CD1c-positive myeloid dendritic cell (primary cell): Measurements from ENCODE around the gene AKIP1.
"Not testable (repeated sequence)": the region's sequence is repeated elsewhere in the genome, so short reads cannot be mapped to it uniquely, and the experiment has no call there.

Experiments used
- DNase-seq: peaks from one replicate; pipeline ENCODE4 v3.0.0-alpha.2; 2016; ENCODE audit errors: extremely low spot score

The AKIP1 gene

DNA sequence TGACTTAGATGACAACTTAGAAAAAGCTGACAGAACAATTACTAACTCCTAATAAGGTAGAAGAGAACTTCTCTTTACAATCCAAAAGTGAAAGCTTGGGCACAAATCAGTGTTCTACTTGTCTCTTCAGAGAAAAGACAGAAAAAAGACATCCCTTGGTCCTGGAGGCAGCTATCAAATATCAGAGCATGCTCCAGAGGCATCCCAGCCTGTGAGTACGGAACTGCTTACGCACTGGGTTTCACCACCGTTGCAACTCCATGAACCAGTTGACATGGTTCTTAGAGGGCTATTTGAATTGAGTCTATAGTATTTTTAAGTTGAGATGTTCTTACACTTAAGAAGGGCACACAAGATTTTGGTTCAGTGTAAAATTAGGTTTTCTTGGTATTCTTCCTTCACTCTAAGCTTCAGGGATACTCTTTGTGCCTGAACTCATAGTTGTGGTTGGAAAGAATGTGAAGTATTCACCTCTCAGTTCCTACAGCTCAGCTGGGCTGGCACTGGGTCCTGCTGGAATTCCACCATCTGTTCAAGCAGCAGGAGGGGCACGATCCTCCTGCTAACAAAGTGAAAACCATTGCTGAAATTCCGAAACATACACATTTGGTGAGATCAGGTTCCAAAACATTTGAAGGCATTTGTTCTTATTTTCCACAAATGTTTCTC is 6.3 kb downstream of the AKIP1 start:
- no peak for DNase-seq

DNA sequence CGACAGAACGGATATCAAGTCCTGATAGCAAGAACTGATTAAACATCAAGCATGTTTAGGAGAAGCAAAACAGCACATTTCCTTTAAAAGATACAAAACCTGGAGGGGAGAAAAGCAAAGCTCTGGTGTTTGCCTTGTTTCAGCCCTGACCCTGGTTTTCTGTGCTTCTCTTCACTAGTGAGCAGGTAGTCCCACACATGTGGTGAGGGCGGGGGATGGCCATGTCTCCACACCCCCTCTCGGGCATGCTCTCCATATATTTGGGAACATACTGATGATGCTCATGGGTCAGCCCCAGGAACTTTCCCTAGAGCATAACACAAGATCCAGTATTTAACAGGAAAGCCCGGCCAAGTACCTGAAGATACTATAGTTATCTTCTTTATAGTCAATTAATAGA is 11.7 kb downstream of the AKIP1 start:
- no peak for DNase-seq

DNA sequence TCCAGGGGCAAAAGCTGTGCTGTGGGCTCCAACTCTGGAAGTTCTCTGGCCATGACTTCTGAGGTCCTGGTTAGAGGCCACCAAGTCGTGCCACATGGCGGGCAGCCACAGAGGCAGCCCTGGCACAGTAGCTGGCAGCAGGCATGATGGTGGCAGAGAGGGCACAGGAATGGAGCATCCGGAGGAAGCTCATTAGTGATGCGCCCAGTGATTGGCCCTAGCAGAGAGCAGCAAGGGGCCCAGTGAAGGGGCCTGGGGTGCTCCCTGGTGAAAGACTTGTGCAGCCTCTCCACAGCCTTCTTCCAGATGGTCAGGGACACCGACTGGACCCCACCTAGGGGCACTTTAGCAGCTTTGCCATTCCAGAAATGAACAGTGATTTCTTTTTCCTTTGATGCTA is 14.7 kb downstream of the AKIP1 start:
- DNase-seq = no peak

DNA sequence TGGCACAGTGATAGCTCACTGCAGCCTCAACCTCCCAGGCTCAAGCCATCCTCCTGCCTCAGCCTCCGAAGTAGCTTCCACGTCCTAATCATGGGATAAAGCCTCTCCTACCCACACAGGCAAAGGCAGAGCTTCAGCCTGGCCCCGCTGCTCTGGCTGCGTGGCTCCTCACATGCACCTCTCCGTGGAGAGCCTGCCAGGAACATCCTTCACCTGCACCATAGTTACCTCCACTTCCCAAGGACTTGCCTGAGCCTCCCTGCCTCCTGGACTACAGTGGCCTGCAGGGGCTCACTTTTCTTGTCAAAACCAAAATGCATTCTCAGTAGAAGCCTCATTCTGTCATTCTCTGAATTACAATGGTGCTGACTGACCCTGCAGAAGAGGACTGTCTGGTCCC is 15.2 kb downstream of the AKIP1 start:
- no peak for DNase-seq

DNA sequence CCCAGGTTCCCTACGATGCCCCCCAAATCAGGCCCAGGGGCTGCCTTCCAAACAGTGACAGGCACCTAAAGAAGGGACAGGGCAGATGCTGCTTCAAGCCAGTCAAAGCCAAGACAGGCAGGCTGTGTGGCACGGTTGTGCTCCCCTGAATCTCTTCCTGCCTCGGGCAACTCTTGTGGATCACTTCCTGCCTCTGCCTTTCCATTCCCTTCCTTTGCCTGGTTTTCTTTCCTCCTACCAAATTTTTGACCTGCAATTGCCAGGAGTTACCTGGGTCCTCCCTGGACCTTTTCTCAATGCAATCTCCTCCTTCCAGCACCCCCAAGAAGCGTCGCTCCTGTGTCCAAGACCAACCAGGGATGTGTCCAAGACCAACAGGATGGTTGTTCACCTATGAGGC is 16.2 kb downstream of the AKIP1 start:
- no peak for DNase-seq

DNA sequence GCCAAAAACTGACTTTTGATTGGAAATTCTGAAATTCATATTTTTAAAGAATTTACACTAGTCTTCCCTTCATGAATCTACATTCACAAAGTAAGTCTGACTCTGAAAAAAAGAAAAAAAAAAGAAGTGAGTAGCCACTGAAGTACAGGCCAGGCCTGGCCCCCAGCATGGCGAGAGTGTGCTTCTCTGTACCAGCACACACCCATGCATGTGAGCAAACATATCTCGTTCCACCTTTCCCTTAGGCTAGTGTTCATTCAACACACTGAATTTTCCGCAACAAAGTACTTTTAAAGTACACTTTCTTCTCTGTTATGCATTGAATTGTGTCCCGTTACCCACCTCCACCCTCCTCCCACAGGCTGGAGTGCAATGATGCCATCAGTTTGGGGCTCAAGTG is 17.2 kb downstream of the AKIP1 start:
- DNase-seq = no peak

DNA sequence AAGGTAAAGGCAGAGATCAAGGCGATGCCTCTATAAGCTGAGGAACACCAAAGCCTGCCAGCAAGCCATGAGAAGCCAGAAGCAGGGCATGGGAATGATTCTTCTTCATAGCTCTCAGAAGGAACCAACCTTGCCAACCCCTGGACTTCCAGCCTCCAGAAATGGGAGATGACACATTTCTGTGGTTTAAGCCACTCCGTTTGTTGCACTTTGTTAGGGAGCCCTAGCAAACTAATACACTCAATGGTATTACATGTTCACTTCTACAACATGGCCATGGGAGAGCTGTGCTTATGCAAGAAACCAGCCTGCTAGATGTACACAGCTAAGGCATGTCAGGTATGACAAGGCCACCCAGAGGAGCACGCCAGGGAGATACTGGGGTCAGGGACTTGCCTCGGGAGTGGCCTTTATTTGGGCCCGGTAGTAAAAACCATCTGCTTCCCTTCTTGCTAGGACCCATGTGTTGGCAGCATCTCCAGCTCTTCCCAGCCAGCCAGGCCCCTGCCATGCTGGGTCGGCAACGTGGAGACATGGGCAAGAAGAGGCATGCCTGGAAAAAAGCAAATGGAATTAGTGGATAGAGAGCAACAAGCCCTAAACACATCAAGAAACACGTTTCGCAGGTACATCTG is 18.1 kb downstream of the AKIP1 start:
- no peak for DNase-seq

DNA sequence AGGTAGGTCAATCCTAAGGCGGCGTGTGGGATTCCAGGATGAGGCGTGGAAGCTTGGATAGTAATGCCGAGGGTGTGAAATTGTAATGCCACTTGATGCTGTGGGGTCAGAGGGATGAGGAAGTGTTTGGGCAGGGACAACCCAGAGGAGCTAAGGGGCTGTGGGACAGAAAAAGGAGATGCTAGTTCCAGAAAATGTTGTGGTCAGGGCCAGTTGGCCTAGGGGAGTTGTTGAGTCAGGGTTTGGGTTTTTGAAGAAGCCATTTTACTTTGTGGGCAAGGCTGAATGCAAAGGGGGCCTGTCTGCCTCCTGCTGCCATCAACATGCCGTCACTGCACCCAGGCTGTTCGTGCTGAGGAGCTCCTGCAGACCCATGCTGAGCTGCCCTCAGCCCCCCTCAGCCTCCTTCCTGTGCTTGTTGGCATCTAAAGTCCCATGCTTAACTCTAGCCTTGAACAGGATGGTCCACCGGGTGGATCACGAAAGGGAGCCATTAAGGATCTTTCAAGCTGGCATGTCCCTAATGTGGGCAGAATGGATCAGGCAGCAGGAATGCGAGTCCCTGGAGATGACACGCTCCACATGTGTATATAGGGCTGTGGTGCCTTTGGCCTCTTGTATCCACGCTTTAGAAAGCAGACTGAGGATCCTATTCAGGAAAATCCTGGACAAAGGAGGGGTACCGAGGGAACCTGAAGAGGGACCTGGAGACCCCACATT is 19.6 kb downstream of the AKIP1 start:
- DNase-seq = no peak

DNA sequence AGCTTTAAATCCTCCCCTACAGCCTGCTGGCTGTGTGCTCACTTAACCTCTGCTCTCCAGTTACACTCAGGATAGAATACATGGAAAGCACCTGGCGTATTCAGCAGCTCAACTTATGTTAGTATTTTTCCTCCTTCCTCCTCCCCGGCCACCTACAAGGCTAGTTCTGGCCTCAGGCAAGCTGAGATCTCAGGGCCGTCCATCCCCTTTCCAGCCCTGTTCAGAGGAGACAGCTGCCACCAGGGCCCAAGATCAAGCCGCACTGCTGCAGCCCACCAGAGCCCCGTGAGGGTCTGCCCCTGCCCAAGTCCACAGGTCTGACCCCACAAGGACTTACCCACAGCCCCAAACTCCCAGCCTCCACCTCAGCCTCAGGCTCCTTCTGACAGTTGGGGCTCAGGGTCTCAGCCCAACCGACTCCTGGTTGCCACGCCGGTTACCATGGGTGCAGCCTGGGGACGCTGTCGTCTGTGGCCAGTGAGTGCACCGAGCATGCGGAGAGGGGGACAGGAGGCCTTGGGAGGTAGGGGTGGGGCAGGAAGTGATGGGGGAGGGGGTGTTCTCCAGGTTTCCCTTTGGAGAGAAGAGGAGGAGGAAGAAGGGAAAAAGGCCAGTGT is 21.7 kb downstream of the AKIP1 start, which contains the start of gene C11orf16:
TSS of gene C11orf16 (minus strand) at position 384 of the 617 bp plus-strand sequence. CDS start 639 bp downstream, outside the sequence.
- no peak for DNase-seq

DNA sequence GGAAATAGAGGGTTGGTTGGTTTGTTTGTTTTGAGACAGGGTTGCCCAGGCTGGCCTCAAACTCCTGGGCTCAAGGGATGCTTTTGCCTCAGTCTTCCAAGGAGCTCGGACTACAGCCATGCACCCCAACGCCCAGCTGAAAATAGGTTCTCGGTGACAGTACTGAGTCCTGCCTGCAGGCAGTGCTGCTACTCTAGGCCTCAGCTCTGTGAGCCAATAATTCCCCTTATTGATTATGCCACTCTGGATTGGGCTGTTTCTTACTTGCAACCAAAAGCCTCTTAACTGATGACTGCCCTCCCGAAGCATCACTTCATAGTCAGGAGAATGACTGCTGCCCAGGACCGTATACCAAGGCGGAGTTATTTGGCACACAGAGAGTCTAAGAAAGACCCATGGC is 22.9 kb downstream of the AKIP1 start:
- DNase-seq = no peak

DNA sequence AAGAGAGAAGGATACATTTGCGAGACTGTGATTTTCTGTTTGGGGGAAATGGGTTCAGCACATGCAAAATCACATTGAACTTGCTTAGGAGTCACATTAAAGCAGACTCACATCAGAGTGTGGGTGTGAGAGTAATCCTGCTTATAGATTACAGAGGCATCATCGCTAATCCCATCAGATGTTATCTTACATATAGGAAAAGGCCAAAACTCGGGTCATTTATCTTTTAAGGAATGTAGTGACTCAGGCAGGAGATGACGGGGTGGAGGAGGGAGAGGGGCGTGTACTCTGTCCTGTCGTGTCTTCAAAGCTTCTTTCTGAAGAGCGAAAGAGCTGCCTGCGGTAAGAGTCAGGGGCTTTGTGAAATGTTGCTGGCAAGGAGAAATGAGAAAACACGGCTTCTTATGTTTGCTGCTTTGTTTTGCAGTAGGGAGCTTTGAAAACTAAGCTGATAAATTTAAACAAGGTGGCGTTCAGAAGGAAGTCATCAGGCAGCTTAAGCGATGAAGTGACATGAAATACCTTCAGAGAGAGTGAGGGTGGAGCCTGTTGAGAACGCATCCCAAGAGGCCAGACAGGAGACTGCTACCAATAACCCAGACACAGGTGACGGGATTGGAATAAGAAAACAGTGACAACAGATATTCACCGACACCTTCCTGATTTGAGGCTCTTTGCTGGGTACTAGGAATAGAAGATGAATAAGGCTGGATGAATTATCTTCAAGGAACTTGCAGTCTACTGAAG is 23.9 kb downstream of the AKIP1 start:
- DNase-seq = no peak

DNA sequence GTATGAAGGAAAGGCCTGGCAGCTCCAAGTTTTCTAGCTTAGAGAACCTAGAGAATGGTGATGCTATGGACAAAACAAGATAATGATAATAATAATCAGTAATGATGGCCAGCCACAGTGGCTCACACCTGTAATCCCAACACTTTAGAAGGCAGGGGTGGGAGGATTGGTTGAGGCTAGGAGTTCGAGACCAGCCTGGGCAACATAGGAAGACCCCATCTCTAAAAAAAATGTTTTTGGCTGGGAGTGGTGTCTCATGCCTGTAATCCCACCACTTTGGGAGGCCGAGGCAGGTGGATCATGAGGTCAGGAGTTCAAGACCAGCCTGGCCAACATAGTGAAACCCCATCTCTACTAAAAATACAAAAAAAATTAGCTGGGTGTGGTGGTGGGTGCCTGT is 24.8 kb downstream of the AKIP1 start:
- not testable (repeated sequence) for DNase-seq

DNA sequence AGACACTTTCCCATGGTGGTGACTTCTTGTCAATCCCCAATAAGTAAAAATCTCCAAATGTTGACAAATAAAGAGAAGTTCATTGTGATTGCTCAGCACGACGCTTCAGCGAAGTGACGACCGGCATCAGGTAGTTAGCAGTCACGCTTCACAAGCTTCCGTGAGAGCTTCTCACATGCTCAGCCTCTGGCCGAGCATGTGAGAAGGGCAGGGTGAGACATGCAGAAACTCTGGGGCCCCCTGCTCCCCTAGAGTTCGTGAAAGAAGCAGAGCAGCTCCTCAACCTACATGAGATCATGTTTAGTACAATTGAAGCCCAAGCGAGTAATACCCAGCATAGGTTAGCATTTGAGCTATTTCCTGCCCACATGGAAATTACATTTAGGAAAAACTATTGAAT is 26.2 kb downstream of the AKIP1 start:
- DNase-seq = no peak

DNA sequence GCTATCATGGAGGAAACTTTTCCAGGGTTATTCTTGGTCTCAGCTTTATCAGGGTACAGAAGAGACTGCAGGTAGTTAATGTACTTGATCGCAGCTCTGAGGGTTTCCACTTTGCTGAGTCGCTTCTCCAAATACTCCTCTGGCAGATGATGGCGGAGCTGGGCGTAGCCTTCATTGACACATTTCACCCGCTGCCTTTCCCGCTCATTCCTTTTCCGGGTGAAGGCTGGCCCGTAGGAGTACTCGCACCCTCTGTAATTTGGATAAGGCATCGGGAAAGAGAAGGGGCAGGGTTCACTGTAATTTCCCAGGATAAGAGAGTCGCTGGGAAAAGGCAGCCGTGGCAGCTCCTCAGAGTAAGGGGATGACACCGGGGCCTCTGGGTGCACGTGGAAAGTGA is 26.7 kb downstream of the AKIP1 start:
- no peak for DNase-seq

DNA sequence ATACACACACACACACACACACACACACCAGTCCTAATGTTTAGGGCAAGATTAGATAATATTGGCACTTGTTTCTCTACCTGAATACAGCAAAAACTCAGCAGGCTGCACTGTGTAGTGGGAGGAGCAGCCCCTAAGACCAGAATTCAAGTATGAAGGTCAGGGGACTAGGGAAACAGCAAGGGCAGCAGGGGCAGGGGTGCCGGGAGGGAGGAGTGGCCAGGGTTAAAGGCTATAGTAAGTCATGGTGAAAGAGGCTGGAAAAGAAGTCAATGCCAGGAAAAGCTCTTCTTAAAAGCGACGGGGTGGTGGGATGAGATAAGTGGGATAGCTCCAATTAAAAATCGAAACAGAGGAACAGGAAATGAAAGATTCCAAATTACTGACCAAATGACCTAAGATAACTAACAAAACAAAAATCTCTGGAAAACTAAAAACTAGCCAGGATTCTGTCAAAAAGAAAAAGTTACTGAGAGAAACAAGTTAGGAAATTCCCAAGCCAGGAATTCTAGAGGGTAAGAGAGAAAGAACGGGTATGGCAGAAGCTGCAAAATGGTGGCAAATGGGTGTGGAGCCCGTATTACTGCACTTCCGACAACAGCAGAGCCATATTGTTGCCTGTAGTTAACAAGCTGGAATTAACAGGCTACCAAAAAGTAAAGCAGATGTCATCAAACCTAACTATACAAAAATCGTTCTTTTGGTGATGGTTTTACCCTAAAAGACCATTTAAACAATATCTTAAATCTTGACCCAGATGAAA is 30.5 kb downstream of the AKIP1 start:
- DNase-seq = no peak

DNA sequence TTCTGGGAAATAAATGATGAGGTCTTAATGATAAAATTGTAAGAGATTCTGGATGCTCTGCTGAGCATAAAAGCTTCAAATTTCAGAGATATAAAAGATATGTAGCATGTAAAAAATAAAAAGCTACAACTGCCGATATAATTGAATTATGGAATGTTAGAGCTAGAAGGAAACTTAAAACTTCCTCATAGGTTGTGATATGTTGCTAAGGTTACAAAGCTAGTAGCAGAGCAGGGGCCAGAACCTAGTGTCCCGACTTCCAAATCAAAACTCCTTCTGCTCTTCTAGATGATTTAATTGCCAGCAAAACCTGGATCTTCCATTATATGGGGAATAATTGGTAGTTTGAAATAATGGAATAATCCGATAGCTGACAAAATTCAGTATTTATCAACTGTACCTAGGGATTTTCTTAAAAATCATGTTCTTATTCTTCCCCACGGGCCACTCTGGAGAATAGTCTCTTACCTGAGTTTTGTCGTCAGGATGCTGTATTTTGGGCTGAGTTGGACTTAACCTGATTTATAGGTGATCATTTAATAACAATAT is 31.6 kb downstream of the AKIP1 start, which contains the start of gene ASCL3:
TSS of gene ASCL3 (minus strand) at position 499 of the 549 bp plus-strand sequence. CDS start 4,855 bp downstream, outside the sequence.
- DNase-seq = no peak

DNA sequence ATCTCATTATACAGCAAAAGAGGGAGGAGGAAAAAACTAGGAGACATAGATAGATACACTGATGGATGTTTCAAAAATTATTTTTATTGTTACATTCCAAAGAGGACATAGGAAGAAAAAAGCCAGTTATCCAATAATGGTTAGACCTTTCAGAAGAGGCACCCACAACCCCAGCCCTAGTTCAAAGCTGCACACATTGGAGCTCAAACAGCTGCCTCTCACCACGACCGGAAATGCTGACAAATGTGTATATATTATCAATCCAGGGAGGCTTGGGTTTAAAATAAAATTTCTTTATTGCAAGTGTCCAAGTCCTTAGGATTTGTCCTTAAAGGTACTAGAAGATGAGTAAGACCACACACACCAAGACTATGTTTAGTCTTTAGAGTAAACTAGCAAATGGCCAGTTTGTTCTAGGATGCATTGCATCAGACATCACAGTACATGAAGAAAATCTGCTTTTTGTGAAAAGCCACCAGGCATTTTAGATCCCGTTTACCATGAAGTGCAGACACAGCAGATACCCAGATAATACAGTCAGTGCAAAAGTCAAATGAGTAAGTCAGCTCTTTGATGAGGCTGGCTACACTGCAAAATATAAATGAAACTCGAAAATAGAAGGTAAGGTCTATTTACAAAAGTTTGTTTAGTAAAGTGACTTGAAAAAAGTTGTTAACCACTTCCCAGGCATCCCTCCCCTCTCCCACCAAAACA is 36.4 kb downstream of the AKIP1 start:
- no peak for DNase-seq

DNA sequence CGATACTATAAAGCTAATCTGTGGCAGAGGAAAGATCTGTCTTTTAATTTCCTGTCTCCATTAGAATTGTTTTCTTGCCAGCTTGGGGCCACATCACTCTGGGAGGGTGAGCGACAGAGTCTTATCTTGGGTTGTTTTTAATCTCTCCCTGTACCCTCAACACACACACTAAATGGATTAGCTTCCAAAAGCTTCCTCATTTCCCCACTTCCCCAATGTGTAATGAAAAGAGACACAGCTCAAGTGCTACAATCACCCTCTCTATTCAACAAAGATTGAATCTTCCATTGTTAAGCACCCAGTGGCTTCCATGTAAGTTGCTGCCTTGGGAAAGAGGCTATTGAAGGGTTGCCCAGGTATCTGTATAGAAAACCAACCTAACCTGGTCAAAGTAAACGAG is 37.9 kb downstream of the AKIP1 start:
- DNase-seq = no peak

DNA sequence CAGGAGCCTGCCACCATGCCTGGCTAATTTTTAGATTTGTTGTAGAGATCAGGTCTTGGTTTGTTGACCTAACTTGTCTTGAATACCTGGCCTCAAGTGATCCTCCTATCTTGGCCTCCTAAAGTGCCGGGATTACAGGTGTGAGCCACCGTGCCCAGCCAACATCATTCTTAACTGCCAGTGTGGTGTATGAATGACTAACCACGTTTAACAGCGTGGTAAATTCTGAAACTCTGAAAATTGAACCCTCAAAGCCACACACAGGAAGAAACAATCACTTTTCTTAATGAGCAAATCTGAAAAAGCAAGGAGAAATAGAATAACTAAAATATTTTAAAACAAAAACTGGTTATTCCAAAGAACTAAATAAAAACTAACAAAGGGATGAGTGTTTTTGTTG is 45.9 kb downstream of the AKIP1 start:
- DNase-seq = no peak

DNA sequence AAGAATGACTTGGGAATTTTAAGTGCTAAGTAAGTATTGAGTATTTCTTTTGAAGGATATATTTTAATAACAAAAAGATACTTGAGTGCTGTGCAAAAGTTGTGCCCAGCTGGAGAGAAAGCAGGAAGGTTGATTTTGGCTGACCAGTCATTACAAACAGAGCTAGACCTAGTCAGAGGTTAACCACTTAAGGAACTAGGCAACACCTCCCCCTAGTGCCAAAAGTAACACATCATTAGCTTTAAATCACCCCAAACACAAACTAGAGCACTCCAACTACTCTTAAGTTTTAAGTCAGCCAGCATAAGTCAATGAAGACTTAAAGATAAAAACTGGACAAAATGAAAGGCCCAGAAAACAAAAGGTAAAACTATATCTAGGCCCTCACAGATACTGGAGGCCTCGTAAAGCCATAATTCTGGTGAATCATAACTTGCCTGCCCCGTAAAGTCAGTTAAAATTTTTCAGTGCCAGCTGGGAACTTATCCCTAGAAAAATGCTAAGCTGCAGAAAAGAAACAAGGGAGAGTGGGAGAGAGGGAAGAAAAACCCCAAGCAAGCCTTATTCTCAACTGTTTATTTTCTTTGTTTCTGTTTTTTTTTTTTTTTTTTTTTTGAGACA is 48.7 kb downstream of the AKIP1 start:
- DNase-seq = peak; percentile 79
